Anterior cingulate cortex (tissue), 58 donors: ENCODE results near the gene ASTN1.
A peak's percentile ranks its signal among the peaks of the same experiment; 100 is the strongest.

Source experiments
- DNase-seq, 58 donors: peaks; one replicate each; lab custom pipeline; 2025; lab: John Stamatoyannopoulos, UW

The ASTN1 gene

DNA sequence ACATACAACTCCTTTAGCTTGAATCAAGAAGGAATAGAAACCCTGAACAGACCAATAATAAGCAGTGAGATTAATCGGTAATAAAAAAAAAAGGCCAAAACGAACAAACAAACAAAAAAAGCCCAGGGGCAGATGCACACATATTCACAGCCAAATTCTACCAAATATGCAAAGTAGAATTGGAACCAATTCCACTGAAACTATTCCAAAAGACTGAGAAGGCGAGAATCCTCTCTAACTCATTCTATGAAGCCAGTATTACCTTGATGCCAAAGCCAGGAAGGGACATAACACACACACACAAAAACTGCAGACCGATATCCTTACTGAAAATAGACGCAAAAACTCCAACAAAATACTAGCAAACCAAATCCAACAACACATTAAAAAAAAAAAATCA, 161.6 kb downstream of the ASTN1 start:
- no peak for DNase-seq

DNA sequence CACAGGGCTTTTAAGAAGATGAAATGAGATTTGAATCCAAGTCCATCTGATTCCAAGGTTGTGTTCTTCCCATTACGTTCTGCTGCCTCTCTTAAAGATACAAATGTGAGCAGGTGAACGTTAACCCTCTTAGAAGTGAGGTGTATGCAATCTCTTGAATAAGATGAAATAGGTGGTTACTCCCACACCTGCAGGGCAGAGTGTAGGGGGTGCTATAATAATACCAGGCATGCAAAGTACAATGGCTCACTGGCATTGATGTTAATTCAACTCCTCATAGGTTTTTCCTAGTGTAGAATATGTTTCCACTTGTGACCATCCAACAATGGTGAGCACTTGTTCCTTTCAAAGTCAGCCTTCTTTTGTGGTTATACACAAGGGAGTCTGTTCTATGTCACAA, 163.0 kb downstream of the ASTN1 start:
- no peak for DNase-seq

DNA sequence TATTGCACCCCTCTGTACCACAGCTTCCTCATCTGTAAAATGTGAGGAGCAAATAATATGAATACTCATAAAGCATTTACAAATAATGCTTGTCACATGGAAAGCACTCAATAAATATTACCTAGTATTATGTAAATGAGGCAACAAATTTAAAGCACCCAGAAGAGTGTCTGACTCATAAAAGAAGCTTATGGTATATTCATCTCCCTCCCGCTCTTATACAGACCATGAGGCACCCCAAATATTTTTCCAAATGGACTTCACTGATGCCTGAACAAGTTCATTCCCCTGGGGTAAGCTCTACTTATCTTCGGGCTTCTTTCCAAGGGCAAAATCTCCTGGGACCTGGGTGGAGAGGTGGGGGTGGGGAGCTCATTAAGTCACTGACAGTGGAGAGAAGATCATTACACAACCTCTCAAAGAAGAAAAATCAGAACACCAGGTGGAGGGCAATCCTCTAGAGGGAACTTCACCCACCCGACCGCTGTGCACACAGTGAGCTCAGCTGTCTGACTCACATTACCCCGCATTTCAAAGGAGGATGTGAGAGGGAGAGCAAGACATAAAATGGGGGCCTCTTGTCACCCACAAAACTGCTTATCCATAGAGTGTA, 166.2 kb downstream of the ASTN1 start:
- DNase-seq: peak in 1 of 58 donors; percentile 28

DNA sequence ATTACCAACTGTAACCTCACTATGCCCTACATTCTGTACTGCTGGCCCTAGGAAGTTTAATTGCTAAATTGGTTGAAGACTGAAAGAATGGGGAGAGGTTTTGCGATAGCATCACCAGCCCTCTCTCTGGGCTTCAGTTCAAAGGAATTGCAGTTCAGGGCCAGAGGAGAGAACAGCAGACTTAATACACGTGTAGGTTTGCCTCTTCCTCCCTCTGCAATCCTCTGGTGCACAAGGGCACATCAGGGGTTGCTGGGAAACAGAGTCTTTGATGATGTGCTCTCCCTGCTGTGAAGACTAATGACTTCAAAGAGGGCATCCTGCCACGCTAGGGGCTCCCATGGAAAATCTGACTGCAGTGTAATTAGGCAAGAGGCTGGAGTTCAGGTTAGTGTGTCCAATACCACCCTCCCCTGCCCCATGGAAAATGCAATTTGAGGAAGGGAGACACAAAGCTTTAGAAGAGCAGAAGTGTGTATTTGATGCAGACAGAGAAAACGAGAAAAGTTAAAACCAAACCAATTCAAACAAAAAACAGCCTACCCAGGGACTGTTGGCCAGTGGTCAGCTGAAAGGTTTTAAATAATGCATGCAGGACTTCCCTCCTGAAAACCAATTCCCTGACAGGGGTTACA, 167.9 kb downstream of the ASTN1 start:
- peak in 10 of 58 donors; percentile 5 to 53 (median 20) for DNase-seq

DNA sequence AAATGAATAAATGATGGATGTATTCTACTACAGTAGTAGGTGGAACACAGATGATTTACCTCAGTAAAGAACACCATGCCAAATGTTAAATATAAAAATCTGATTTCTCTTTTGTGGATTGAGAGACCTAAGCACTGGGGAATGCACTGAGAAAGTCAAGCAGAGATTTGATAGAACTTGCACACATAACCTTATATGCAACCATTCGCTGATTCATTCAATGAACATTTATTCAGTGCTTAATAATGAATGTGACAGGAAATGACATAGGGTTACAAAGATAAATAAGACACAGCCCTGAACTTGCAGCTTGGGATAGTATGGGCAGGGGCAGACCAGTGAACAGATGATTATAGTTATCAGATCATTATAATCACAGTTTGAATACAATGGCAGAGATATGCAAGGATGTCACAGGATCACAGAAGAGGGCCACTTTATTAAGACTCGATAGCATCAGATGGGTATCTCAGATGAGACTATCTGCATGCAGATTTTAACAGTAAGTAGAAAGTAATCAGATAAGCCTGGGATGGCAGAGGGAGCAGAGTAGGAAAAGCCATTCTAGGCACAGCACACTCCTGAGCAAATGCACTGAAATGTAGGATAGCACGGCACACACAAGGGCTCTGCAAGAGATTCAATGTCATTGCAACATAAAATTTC, 169.4 kb downstream of the ASTN1 start:
- DNase-seq: no peak

DNA sequence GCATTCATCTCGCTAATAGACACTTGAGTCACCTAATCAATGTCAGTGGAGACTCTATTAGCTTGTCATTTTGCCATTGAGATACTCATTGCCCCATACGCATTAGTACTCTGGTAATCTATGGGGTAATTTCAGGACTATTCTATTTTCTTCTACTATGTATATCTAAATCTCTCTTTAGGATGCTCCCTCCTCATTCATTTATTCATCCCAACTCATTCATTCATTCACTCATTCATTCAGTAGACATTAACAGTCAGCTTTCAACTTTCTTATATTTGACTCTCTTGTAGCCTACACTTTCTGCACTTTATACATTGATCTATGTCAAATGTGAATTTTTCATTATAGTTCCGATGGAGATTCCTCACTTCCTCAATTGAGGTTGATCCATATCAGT, 170.9 kb downstream of the ASTN1 start:
- no peak for DNase-seq

DNA sequence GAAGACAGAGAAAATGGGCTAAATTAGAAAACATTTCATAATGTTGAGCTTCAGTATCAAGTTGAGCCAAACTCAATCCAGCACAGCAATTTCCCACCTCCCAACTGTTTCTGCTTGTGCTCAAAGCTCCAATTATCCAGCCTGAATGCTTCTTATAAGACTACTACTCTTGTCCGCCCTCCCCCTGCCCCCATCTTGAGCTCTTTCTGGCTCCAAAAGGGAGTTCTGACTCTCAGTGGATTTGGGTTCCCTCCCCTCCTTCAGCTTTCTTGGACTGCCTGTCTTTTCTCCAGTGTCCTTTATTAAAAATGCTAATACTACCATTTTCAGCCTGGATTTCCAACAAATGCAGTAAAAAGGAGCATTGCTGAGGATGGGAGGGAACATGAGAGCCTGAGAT, 174.8 kb downstream of the ASTN1 start:
- peak in 34 of 58 donors; percentile 3 to 76 (median 32) for DNase-seq

DNA sequence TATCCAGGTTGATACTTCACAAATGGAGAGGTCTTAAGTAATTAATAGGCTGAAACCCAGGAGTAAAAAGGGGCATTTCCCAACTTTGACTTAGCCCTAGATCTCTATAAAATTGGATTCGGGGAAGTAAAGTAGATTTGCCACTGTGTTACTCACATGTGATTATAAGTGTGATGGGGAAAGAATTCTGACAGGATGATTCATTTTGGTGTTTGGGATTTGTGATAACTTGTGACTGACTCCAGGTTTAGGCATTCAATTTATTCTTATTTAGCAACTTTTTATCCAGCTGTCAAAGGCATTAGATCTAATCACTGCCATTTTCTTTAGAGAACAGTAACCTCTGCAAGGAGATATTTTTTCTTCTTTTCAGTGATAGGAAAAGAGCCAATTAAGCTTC, 175.5 kb downstream of the ASTN1 start:
- no peak for DNase-seq

DNA sequence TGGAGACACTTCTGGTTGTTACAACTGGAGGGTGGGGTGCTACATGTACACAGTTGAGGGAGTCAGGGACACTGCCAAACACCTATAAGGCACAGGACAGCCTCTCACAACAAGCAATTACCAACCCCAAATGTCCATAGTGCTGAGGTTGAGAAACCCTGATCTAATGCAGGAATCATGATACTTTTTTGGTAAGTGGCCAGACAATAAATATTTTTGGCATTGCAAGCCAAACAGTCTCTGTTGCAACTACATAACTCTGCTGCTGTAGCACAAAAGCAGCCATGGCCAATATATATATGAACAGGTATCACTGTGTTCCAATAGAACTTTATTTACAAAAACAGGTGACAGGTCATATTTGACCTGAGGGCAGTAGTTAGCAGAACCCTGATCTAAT, 177.5 kb downstream of the ASTN1 start:
- no peak for DNase-seq

DNA sequence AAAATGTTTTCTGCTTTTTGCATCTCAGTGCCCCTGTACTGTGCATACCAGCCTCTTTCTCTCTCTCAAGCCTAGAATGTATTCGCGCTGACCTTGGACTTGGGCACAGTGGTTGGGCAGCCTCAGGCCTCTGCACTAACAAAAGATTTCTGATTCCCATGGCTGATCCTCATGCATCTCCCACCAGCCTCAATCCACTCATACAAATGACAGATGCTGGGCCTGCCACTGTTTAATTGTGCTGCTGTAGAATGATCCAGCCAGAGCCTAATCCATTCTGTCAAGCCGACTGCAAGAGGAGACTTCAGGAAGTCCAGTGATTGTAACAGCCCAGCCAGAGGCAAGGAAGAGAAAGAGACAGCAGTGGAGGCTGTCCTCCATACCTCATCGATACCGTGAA, 180.8 kb downstream of the ASTN1 start:
- no peak for DNase-seq

DNA sequence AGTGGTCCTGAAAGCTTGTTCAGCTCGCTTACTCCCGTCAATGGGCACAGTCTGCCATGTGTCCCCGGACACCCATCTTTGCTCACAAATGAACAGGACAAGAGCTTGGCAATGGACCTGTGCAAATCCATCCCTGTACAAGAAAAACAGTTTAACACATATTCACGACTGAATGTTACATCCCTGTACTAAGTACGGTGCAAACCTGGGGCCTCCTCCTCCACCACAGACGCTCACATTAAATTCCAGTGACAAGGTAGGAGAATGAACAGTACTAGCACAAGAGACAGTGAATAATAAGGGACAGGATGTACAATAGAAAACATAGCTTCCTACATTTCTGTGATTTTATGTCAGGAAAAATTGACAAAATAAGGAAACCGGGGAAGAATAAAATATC, 187.7 kb downstream of the ASTN1 start:
- DNase-seq: no peak

DNA sequence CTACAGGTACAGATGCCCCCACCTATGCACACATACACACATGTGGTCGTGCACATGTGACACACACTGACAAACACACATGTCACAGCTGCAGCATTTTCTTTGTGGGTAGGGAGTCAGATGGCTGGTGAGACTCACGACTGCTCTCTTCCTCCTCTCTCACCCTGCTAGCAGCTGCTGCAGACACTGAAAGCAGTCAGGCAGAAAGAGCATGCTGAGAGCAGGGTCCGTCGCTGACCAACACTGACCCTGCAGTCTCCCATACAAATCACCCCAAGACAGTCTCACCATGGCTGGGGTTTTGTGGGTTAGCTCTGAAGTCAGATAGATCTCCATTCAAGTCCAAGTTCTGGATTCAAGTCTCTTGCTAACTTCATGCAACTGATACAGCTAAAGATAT, 188.3 kb downstream of the ASTN1 start:
- peak in 1 of 58 donors; percentile 9 for DNase-seq

DNA sequence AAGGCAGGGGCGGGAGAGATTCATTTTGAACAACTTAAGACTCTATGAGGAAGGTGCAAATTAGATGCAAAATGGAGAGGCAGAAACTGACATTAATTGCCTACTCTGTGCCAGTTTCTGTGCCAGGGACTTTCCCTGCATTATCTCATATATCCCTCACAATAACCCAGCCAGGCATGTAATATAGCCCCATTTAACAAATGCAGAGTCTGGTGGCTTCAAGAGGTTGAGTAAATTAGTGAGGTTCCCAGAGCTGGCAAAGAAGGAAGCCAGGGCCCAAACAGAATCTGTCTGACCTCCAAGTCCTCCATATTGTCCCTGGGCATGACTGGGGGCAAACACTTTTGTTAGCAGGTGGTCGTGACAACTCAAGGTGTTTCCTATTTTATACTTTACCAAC, 199.8 kb downstream of the ASTN1 start:
- no peak for DNase-seq

DNA sequence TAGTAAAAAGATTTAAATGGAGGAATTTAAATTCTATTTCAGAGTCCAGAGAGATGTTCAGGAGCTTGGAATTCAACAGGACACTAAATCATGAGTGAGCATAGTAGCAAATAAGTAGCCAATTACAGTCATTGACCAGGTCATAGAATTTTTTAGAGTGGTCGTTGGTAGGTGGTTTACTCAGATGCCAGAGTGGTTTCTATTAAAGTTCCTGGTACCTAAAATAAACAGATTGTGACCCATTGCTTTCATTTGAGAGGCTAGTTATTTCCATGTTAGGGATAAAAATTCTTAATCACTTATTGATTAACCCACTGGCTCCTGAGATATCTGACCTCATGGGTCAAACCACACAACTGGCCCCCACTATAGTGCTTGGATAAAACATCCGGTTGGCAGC, 201.3 kb downstream of the ASTN1 start:
- DNase-seq: no peak

DNA sequence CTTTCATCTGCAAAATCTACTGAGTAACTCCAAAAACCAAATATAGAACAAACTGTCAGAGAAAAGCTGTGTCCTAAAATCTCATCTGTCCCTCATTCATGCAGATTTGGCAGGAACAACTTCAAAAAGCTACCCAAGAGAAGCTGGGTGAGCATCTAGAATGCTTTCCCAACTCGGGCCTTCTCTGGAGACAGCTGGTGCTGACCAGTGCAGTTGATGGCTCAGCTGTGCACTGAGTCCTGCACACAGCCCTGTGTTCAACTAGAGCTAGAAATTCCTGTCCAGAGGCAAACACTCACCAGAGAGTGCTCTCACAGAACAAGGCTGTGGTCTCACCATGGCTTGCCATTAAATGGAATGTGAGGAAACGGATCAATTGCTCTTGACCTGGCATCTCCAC, 202.8 kb downstream of the ASTN1 start:
- DNase-seq: peak in 4 of 58 donors; percentile 16 to 46 (median 27)

DNA sequence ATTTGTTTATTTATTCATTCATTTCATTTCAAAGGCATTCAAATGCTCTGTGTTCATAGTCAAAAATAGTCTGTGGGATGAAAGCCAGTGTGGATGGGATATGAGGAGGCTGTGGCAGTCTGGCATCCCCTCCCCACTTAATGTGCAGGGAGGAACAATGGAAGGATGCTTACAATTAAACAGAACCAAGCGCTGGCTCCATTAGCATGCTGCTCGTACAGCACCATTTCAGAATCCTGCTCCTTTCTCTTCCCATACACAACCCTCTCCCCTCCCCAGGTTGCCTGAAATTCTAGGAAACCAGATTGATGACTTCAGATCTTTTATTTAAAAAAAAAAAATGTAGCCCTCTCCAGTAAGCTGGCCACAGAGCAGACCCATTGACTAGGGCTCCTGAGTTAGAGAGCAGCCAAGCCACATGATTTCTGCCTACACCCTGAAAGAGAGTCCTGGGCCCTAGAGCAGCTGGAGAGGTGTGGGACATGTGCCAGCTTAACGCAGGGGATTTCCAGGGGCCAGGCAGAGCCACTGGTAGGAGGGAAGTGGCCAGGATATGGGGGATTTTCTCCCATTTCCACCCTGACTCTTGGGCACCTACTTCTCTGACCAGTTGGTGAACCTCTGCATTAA, 205.2 kb downstream of the ASTN1 start:
- peak in 2 of 58 donors; percentile 7 to 37 for DNase-seq

DNA sequence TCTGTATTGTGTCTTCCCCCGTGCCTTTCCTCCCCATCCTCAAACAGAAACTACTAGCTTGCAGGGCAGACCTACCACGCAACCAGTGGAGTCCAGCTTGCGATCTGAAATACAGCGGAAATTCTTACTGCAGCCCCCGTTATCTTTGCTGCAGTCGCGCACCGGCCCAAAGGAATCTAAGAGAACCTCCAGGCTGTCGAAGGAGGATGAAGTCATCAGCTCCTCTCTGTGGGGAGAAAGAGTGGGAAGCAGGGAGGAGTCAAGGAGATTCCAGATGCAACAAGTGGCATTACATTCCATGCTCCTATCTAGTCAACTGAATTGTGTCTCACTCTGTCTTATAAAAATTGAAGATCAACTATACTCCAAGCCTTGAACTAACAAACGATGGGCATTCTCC, 206.9 kb downstream of the ASTN1 start:
- no peak for DNase-seq

DNA sequence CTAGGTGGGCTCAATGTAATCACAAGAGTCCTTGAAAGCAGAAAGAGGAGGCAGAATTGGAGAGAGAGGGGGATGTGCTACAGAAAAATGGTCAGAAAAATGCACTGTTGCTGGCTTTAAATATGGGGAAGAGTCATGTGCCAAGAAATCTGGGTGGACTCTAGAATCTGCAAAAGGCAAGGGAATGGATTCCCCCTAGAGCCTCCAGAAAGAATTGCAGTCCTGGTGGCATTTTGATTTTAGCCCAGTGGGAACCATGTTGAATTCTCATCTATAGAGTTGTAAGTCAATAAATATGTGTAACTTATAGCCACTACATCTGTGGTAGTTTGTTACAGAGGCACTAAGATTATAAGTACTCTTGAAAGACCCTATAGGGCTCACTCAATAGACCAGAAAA, 210.3 kb downstream of the ASTN1 start:
- DNase-seq: no peak

DNA sequence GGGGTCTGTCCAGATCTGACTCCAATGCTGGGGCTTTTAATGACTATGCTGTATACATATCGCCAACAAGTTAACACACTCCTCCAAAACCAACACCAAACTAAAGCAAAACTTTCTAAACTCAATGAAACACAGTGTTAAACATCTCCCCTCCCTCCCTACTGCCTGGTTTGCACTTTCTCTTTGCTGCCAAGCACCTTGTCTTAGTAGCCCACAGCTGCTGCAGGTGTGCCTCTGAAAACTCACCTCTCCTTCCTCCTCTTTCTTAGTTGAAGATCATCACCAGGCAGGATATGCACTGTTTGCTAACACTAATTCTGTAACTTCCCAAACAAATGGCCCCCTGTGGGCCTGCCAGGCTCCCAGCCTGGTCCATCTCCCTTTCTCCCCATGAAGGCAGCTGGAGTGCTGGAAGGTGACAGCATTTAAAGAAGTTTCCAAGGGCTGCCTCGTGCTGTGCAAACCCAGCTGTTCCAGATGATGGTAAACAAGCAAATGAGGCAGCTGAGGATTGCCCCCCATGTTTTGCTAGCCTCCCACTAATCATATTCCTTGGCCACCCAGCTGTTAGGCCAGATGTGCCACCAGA, 213.7 kb downstream of the ASTN1 start:
- DNase-seq: no peak

DNA sequence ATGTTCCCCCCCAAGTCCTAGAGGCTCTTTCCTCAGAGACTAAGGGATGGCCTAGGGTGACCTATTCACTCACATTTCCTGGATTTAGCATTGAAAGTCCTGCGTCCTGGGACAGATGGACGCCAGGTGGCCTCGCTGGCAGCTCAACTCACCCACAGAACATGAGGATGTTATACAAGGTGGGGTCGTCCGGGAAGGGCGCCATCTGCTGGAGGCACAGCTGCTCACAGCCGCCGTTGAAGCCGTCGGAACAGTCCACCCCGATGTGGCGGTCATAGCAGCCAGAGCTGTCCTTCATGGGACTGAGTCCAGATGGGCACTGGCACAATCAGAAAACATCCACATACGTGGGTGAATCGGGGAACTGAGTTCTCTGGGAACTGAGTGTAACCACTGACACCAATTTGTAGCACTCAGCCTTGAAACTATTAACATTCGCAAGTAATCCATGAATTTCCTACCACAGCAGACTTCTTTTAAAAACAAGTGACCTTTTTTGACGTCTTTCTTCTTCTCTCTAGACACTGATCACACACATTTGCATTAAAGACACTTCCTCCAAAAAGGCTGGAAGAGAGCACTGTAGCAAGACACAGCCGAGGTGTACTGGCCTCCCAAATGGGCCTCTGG, 215.4 kb downstream of the ASTN1 start:
- peak in 2 of 58 donors; percentile 5 to 14 for DNase-seq

DNA sequence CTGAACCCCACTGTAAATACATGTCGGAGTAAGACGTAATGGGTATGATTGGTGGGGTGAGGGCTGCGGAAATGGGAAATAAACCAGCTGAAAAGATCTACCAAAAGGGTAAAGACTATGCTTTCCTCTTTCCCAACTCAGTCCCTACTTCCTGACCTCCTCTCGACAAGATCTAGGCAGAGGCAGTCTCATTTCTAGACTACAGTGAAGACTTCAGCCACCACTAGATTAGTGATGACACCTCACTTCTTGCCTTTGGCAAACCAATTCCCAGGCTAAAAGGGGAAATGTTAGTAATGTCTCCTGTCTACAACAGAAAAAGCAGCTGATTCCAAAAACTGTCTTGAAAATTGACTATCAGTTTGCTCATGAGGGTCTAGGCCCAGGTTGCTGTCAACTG, 219.9 kb downstream of the ASTN1 start:
- DNase-seq: no peak
